Measurements from ENCODE around the gene LRFN4.
"Not testable (repeated sequence)": the region's sequence is repeated elsewhere in the genome, so short reads cannot be mapped to it uniquely, and the experiment has no call there.

Gene LRFN4
- 7.0 to 59.0 (median 31.8) reads per million in 17 experiments for total RNA-seq

- DNase-seq = peak; percentile 78 to 92 (median 84)
These were observed at the start of gene LRFN4 for GRCh38 chr11:66856496-66857233. TSS of gene LRFN4 (plus strand) at chr11:66857064. CDS start at chr11:66857745, 681 bp downstream.

DNA sequence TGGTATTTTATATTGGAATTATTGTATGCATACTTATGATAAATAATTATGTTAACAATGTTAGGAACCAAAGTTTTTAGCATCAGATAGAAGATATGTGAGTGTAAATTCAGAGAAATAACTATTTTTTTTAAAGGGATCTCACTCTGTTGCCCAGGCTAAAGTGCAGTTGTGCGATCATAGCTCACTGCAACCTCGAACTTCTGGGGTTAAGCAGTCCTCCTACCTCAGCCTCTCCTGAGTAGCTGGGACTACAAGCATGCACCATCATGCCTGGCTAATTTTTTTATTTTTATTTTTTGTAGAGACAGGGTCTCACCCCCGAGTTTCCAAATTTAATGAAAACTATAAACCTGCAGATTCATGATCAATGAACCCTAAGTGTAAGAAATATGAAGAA, 47.3 kb upstream of the LRFN4 start:
- no peak for DNase-seq

GRCh38 chr11:66810576-66811185, 46.2 kb upstream of the LRFN4 start:
- no peak for DNase-seq

GRCh38 chr11:66814678-66815077, 42.2 kb upstream of the LRFN4 start:
- no peak for DNase-seq

- no peak for DNase-seq
These were observed 41.2 kb upstream of the LRFN4 start for GRCh38 chr11:66815646-66816045.

DNA sequence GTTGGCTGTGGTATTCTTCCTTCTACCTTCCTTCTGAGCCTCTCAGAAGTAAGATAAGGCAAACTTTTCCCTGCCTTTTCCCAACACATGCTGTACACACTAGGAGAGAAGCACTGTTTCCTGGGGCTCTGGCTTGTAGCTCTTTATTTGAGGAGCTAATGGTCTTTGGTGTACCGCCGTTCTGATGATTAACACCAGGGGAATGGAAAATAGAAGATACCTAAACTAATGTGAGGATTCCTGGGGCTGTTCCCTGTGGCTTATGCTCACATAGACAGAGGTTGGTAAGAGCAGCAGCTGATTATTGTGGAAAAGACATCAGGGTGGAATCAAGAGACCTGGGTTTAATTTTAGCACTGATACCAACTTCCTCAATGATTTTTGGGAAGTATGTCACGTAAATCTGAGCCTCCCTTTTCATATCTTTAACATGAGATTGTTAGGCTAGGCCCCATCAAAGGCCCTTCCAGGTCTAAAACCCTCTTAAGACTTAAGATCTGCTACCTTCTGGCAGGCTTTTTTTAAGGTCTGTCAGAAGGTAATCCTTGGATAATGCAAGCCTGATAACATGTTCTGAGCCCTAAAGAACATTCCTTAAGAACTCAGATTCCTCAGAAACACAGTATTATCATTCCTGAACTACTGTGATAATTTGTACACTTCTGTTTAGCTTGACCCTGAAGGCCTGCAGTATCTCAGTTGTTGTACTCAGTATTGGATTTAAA, 38.5 kb upstream of the LRFN4 start:
- DNase-seq = no peak

DNA sequence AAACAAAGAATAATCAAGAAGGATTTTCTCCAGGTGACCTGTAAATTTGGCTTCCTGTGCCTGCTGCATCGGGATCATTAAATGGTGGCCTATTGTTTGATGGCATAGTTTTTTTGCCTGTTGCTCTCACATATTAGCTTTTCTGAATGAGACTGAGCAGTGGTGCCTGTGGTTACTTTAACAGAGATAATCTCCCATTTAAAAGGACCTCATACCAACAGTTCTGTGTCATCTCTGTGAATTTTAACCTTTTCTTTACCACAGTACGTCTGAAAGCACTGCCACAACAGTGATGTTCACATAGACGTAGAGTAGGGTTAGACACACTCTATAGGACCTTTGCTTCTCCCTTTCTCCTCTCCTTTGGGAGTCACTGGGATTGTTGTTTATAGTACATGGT, 36.5 kb upstream of the LRFN4 start:
- no peak for DNase-seq

DNA sequence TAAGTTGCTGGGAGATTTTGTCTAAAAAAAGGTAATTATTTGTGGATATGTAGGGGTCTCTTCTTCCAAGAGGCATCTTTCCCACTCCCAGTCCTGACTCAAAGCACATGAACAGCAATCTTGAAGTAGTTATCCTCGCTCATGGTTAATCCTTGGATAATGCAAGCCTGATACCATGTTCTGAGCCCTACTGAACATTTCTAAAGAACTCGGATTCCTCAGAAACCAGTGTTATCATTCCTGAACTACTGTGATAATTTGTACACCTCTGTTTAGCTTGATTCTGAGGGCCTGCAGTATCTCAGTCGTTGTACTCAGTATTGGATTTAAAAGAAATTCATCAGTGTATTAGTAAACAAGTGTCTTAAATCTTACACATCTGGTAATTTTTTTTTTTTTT, 36.0 kb upstream of the LRFN4 start:
- no peak for DNase-seq

- no peak for DNase-seq
These were observed 33.2 kb upstream of the LRFN4 start for GRCh38 chr11:66823700-66824099.

DNA sequence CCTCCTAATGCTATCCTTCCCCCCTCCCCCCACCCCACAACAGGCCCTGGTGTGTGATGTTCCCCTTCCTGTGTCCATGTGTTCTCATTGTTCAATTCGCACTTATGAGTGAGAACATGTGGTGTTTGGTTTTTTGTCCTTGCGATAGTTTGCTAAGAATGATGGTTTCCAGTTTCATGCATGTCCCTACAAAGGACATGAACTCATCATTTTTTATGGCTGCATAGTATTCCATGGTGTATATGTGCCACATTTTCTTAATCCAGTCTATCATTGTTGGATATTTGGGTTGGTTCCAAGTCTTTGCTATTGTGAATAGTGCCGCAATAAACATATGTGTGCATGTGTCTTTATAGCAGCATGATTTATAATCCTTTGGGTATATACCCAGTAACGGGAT, 32.3 kb upstream of the LRFN4 start:
- DNase-seq = not testable (repeated sequence)

DNA sequence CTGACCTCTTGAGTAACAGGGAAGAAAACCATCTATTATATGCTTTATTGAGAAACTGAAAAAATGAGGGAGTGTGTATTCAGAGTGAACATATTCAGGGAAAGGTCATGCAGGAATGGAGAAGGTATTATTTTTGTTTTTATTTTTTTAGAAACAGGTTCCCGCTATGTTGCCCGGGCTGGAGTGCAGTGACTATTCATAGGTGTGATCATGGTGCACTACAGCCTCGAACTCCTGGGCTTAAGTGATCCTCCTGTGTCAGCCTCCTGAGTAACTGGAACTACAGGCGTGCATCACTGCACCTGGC, 22.4 kb upstream of the LRFN4 start:
- no peak for DNase-seq

DNA sequence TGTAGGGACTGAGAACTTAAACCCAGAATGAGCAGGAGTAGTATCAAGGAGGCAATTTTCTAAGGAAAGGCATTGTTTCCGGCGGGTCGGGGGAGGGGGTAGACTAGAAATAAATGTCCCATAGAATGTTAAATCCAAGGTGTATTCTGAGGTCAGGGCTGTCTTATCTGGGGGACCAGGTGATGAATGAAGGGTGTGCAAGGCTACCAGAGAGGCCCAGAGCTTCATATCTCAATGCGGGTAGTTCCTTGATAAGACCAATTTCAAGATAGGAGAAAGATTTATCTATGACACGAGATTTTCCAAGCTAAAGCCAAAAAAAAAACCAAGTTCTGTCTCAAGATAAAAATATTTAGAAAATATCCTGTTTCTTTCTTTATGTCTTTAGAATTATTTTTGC, 21.9 kb upstream of the LRFN4 start:
- no peak for DNase-seq

GRCh38 chr11:66835768-66836405, 21.0 kb upstream of the LRFN4 start:
- no peak for DNase-seq

DNA sequence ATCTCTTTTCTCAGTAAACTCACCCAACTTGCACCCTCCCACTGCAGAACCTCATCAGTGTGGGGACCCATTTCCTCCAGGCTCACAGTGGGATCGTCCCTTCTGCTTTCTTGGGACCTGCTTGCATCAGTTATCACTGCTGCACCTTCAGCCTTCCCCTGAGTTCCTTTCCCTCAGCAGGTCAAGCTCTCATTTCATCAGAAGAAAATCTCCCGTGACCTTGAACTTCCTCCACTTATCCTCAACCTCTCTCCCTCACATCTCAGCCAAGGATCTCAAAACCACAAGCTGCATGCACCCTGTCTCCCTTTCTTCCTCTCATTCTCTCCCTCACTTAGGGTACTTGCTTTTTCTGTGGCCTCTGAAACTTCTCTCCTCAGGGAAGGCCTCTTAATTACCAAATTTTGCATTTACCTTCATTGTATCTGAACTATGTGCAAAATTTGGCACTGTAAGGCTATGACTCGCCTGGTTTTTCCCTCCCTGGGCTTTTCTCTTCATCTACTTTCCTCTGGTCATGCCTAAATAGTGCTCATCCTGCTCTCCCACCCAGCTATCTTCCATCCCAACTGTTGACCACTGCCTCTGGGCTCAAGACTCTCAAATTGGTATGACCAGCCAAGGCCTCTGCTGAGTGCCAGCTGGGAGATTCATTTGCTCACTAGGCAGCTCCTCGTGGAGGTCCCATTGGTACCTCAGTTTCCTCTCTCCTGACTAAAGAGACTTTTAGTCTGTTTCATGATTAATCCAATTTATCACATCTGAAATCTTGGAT, 16.4 kb upstream of the LRFN4 start:
- no peak for DNase-seq

DNA sequence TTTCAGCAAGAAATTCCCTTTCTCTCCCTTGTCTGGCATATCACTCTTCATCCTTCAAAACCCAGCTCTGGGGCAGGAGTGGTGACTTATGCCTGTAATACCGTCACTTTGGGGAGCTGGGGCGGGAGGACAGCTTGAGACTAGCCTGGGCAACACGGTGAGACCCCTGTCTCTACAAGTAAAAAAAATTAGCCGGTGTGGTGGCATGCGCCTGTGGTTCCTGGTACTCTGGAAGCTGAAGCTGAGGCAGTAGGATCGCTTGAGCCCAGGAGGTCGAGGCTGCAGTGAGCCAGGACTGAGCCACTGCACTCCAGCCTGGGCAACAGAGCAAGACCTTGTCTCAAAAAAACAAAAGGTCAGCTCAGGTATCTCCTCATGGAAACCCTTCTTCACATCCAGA, 15.0 kb upstream of the LRFN4 start:
- DNase-seq = no peak

GRCh38 chr11:66842501-66842895, 14.4 kb upstream of the LRFN4 start:
- DNase-seq = no peak

GRCh38 chr11:66842896-66843775, 13.7 kb upstream of the LRFN4 start, which contains the start of gene RCE1:
TSS of gene RCE1 (plus strand) at chr11:66843441. CDS start at chr11:66843456, 15 bp downstream.
- DNase-seq = peak; percentile 95 to 97 (median 97)

DNA sequence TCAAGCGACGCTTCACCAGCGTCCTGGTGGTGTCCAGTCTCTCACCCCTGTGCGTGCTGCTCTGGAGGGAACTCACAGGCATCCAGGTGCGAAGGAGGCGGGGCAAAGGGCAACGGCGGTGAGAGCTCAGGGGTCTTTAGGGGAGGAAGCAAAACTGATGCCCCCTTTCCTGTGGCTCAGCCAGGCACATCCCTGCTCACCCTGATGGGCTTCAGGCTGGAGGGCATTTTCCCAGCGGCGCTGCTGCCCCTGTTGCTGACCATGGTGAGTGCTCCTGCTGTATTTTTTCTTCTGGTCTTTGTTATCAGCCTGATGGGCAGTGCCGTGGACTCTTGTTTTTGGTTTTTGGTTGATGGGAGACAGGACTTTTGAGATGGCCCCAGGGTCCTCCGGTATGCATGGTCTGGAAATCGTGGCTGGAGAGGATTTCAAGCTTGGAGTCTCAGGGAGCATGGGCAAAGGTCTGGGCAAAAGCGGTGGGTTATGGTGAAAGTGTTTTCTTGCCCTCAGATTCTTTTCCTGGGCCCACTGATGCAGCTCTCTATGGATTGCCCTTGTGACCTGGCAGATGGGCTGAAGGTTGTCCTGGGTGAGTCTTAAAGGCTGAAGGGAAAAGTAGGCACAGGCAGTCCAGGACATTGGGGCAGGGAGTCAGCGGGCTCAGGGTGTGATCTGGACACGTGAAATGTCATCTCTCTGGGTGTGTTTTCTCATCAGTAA, 12.9 kb upstream of the LRFN4 start:
- DNase-seq = no peak

DNA sequence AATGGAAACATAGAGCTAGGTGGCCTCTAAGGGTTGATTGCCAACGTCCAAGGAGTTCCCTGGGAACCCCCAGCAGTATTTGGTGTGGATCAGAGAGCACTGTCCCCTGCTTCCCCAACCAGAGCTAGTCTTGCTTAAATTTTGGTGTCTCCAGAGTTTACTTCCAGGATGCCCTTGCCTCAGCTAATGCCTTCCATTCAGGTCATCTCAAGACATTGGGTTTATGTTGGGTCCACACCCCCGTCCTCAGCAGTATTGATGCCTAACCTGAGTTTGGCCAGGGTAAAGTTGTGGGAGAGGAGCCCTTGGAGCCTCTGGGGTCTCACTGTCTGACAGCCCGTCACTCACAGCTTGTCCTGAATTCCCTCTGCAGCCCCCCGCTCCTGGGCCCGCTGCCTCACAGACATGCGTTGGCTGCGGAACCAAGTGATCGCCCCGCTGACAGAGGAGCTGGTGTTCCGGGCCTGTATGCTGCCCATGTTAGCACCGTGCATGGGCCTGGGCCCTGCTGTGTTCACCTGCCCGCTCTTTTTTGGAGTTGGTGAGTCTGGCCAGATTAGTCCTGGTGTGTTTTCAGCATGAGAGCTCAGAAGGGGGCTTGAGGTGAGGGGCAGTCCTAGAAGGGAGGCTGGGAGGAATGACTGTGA, 12.2 kb upstream of the LRFN4 start:
- no peak for DNase-seq

Data from suppressor macrophage (primary cell).